ENCODE results near the gene HDX. TPM values are rescaled to one million over a fixed set of nuclear protein-coding genes. Genes with fewer than 3 reads are reported as not detected.

Gene HDX
- total RNA-seq, 2 donors from 2014 or later, result 7.2 to 7.9 TPM

DNA sequence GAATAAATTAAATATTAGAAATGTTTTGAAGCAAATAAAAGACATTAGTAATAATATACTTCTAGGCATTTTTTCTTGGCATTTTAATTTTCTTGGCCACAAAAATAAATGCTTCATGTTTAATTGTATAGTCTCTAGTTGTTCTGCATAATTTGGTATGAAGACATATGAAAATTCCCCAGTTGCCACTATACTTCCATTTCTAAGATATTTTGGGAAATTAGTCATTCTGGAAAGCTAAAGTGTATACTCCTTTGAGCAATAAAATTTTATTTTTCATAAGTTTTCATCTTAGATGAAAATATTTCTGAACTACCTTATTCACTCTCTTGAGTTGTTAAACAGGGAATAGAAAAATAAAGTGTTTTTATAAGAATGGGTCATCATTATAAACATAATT is 13.8 kb downstream of the HDX start:
- H3K4me1 Mint-ChIP-seq, result no peaks in the 10 kb centered on the region
- H3K4me1 ChIP-seq (ENCODE audit: control insufficient read depth, insufficient read depth, low read length), result no peaks in the 10 kb centered on the region
- peaks cover 5% of the 10 kb centered on the region for H3K9me3 ChIP-seq (ENCODE audit: control insufficient read depth, low read length)
- H3K36me3 Mint-ChIP-seq (ENCODE audit: low read depth), result peaks cover 23% of the 10 kb centered on the region
- no peak overlapping the region for H3K9ac ChIP-seq (ENCODE audit: extremely low read depth, low read length, poor library complexity, severe bottlenecking)
- no peak for DNase-seq
- no peak overlapping the region for H3K4me3 ChIP-seq (ENCODE audit: low read length)
- H3K4me3 Mint-ChIP-seq, result no peak overlapping the region
- no peak overlapping the region for H3K27ac Mint-ChIP-seq
- H3K27me3 ChIP-seq (ENCODE audit: control insufficient read depth, insufficient read depth, low read length, poor library complexity, severe bottlenecking), result no peaks in the 10 kb centered on the region
- H3K36me3 ChIP-seq (ENCODE audit: control insufficient read depth, insufficient read depth, low read length), result peaks cover 4% of the 10 kb centered on the region
- H3K27ac ChIP-seq (ENCODE audit: low read depth, low read length), result no peak overlapping the region
- no peaks in the 10 kb centered on the region for H3K27me3 Mint-ChIP-seq (ENCODE audit: insufficient read depth)
- peaks cover 38% of the 10 kb centered on the region for H3K9me3 Mint-ChIP-seq
- TF ChIP-seq, protein P1, sequence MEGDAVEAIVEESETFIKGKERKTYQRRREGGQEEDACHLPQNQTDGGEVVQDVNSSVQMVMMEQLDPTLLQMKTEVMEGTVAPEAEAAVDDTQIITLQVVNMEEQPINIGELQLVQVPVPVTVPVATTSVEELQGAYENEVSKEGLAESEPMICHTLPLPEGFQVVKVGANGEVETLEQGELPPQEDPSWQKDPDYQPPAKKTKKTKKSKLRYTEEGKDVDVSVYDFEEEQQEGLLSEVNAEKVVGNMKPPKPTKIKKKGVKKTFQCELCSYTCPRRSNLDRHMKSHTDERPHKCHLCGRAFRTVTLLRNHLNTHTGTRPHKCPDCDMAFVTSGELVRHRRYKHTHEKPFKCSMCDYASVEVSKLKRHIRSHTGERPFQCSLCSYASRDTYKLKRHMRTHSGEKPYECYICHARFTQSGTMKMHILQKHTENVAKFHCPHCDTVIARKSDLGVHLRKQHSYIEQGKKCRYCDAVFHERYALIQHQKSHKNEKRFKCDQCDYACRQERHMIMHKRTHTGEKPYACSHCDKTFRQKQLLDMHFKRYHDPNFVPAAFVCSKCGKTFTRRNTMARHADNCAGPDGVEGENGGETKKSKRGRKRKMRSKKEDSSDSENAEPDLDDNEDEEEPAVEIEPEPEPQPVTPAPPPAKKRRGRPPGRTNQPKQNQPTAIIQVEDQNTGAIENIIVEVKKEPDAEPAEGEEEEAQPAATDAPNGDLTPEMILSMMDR (conservative IDR thresholded peaks at IDR 0.05), result no peak

DNA sequence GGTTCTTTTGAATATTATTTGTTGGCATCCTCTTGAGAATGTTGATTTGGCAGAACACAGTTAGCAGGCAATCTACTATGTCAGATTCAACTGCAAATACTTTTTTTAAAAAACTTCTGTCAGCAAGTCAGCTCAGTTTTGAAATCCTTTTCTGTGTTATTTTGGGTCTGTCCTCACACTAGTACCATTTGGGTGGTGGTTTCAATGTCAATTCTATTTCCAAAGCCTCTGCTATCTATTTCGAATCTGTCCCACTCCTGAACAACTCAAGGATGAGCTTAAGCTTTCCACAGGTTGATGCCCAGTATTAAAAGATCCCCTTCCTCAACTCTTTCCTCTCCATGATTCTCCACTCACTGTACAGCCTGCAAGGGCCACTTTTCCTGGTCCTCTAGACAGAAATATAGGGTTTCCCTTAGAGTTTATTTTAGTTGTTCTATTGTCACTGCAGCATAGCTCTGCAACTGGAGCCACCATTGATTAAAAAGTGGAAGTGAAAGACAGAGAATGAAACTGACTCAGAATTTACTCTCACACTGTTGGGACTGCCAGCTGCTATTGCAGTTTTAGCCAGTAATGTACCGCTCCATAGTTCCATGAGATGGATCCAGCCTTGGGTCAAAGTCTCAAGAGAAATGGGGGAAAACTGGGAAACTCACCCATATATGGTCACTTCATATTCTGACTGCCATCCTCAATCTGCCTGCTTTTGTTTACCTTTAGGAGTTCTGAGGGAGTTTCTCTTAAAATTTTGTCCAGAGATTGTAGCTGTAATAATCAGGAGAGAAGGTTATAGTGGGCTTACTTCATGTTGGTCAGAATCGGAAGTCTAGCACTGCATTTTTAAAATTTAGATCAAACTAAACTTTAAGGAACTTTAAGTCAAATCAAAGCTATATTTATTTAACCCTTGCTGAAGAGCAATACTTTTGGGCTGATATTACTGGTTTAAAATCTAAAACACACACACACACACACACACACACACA is 14.6 kb downstream of the HDX start:
- Mint-ChIP-seq H3K27me3 (ENCODE audit: insufficient read depth) (no peaks in the 10 kb centered on the region), H3K9me3 (peaks cover 46% of the 10 kb centered on the region), H3K4me3 (no peak overlapping the region), H3K4me1 (no peaks in the 10 kb centered on the region), H3K27ac (no peak overlapping the region), H3K36me3 (ENCODE audit: low read depth) (peaks cover 31% of the 10 kb centered on the region)
- Histone ChIP-seq H3K9me3 (ENCODE audit: control insufficient read depth, low read length) (peaks cover 5% of the 10 kb centered on the region), H3K27me3 (ENCODE audit: control insufficient read depth, insufficient read depth, low read length, poor library complexity, severe bottlenecking) (no peaks in the 10 kb centered on the region), H3K4me3 (ENCODE audit: low read length) (no peak overlapping the region), H3K36me3 (ENCODE audit: control insufficient read depth, insufficient read depth, low read length) (peaks cover 7% of the 10 kb centered on the region), H3K4me1 (ENCODE audit: control insufficient read depth, insufficient read depth, low read length) (no peaks in the 10 kb centered on the region), H3K27ac (ENCODE audit: low read depth, low read length) (no peak overlapping the region), H3K9ac (ENCODE audit: extremely low read depth, low read length, poor library complexity, severe bottlenecking) (no peak overlapping the region)
- WGBS, 2 experiments (ENCODE audit: insufficient coverage in 1 of 2, insufficient read length in 1 of 2), result 95% methylated on average over 2 of the region's 3 CpGs; no CpG with 5 or more reads in 1 of the 2 experiments
- DNase-seq, result no peak
- TF ChIP-seq, protein P1 (conservative IDR thresholded peaks at IDR 0.05), result no peak

DNA sequence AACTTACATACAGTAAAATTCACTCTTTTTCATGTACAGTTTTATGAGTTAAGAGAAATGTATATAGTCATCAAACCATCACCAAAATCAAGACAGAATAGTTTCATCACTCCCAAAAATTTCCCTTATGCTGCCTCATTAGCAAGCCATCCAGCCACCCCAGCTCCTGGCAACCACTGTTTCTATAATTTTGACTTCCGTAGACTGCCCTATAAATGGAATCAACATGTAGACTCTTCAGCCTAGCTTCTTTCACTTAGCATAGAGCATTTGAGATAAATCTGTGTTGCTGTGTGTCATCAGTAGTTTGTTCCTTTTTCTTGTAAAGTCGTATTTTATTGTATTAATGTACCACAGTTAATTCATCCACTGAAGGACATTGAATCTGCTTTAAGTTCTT is 23.2 kb downstream of the HDX start:
- Mint-ChIP-seq H3K27ac (no peak overlapping the region), H3K36me3 (ENCODE audit: low read depth) (peaks cover 27% of the 10 kb centered on the region), H3K4me3 (no peak overlapping the region), H3K4me1 (peaks cover 3% of the 10 kb centered on the region), H3K9me3 (peaks cover 53% of the 10 kb centered on the region), H3K27me3 (ENCODE audit: insufficient read depth) (no peaks in the 10 kb centered on the region)
- H3K9ac ChIP-seq (ENCODE audit: extremely low read depth, low read length, poor library complexity, severe bottlenecking), result no peak overlapping the region
- H3K27me3 ChIP-seq (ENCODE audit: control insufficient read depth, insufficient read depth, low read length, poor library complexity, severe bottlenecking), result no peaks in the 10 kb centered on the region
- H3K4me3 ChIP-seq (ENCODE audit: low read length), result no peak overlapping the region
- WGBS, 2 experiments (ENCODE audit: insufficient coverage in 1 of 2, insufficient read length in 1 of 2), result 67 to 100% methylated on average over 1 of the region's 2 CpGs
- no peak for DNase-seq
- H3K4me1 ChIP-seq (ENCODE audit: control insufficient read depth, insufficient read depth, low read length), result no peaks in the 10 kb centered on the region
- no peak overlapping the region for H3K27ac ChIP-seq (ENCODE audit: low read depth, low read length)
- no peaks in the 10 kb centered on the region for H3K9me3 ChIP-seq (ENCODE audit: control insufficient read depth, low read length)
- peaks cover 8% of the 10 kb centered on the region for H3K36me3 ChIP-seq (ENCODE audit: control insufficient read depth, insufficient read depth, low read length)
- TF ChIP-seq, protein P1 (conservative IDR thresholded peaks at IDR 0.05), result no peak

All from endodermal cell (in vitro differentiated cells).